Right ventricle myocardium inferior (tissue), 1 donor: ENCODE results near the gene ARL5B. TPM values are rescaled to one million over a fixed set of nuclear protein-coding genes. Genes with fewer than 3 reads are reported as not detected.

Experiments used
- ATAC-seq: fragments of 200-7000 bp; cut with Tn5 transposase; one replicate; pipeline ENCODE4 v1.9.1; 2020; ENCODE audit warnings: mild to moderate bottlenecking, moderate library complexity
- DNase-seq: peaks from one replicate; pipeline ENCODE4 v3.0.0; 2021; ENCODE audit errors: missing footprints
- intact Hi-C: fragments of 100-400 bp; cut with DNase I; formaldehyde crosslinking; loops from one replicate; pipeline ENCODE4 v1.11.0; 2022
- total RNA-seq: library from RNA; stranded (reverse); fragmentation: NEBNext Ultra II Directional; extraction: Animal tissue kit (Norgen Biotek cat#: 25700); gene quantifications from one replicate; pipeline ENCODE4 v1.2.1, GENCODE V29; 2021
- donor health status: DM: no; HTN: yes; CAD: no; lungs with severe emphysema.

The ARL5B gene
- total RNA-seq, 1 donor from 2014 or later: 6.2 TPM

- ATAC-seq (peak; percentile 98), DNase-seq (peak; percentile 93)
- intact Hi-C loops: loop anchor here (10.0 kb wide), 1 partner anchor 307 kb away; no protein-coding TSS in a partner anchor
Measured at GRCh38 chr10:18651324-18652007, 7.8 kb upstream of the ARL5B start, which contains the start of gene NSUN6. Gene NSUN6 (minus strand): TSS chr10:18651587. CDS start chr10:18651203, 384 bp downstream.

DNA sequence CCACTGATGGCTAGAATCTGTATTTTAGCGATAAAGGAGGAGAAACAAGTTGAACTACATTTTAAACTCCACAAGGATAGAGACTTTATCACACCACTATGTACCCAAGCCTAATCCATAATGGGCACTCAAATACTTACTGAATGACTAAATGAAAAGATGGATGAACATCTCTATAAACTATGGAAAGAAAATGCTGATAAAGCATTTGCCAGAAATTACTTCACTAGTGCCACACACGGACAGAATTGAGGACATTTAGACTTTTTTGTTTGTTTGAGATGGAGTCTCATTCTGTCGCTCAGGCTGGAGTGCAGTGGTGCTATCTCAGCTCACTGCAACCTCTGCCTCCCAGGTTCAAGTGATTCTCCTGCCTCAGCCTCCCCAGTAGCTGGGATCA lies 6.1 kb upstream of the ARL5B start:
- DNase-seq: no peak
- intact Hi-C loops: loop anchor here (10.0 kb wide), 1 partner anchor 308 kb away; no protein-coding TSS in a partner anchor
- ATAC-seq: no peak

DNA sequence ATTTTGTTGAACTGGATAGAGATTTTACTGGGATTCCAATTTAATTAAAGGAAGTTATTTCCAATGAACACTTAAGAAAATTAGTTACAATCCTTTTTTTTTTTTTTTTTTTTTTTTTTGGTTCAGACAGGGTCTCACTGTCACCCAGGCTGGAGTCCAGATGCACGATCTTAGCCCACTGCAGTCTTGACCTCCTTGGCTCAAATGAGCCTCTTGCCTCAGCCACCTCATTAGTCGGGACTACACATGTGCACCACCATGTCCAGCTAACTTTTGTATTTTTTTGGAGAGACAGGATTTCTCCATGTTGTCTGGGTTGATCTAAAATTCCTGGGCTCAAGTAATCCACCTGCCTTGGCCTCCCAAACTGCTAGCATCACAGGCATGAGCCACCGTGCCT lies 2.5 kb upstream of the ARL5B start:
- ATAC-seq (no peak), DNase-seq (no peak)
- intact Hi-C loops: loop anchor here (10.0 kb wide), 1 partner anchor 312 kb away; no protein-coding TSS in a partner anchor

DNA sequence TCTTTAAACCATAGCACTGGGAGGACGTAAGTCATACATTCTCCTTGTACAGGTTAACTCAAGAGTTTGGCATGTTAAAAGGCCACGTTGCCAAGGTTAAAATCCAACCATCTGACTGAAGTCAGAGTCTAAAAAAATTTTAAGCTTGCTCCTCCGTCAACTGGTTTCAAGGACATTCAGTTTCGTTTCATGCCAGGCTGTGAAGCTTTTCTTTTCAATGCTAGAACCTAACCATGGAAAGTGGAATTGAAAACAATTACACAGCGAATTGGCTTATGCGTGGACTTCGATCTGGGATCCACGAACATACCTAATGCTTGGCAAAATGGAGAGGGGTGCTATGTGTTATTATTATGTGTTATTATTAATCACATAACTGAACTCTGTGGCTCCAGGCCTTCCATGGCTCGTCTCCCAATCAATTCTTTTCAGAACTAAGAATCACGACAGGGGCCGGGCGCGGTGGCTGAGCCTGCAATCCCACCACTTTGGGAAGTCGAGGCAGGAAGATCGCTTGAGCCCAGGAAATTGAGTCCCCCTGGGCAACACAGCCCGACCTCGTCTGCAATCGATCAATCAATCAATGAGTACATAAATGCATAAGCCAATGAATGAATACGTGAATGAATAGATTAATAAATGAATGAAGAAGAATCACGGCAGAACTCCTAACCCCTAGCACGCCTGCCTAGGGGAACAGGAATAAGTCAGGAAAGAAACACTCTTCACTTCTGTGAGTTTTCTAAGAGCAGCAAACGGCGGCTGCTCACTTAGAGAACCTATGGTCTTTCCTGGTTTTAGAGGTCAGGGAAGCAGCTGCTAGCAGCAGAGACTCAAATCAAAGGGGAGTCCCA lies 733 bp upstream of the ARL5B start:
- intact Hi-C loops: loop anchor here (10.0 kb wide), 1 partner anchor 314 kb away; no protein-coding TSS in a partner anchor
- ATAC-seq: no peak

DNA sequence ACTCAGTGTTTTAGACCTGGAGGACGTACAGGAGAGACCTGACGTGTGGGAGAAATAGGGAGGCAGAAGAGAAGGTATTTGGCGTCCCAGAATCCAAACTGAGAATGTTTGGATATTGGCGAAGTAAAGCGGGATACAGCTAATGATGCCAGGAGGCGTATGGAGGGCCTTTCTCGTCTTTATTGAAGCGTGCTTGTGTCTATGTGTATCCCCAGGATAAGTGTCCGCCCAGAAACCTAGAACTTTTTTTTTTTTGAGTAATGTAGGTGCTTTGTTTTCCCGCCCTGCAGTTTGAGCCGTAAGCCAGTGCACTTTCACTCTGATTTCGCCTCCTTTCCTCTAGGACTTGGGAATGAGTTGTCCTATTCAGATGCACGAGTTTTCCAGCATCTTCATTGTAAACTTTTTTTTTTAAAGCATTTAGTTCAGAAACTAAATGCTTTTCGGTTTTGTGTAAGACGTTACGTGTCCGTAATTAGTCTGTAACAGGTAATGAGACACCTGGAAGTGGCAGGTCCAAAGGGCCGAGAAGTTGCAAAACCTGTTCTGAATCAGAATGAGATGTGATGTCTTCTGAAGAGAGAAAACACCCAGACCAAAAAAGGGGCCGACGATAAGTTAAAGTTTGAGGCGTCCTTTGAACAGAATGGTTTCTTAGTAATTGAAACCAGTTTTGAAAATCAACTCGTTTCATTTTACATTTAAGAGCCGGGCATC lies 746 bp downstream of the ARL5B start:
- DNase-seq (no peak), ATAC-seq (peak; percentile 0)
- intact Hi-C loops: loop anchor here (10.0 kb wide), 1 partner anchor 315 kb away; no protein-coding TSS in a partner anchor

More for the DNA sequence above, 733 bp upstream of the ARL5B start:
- no peak for DNase-seq

GRCh38 chr10:18660816-18661431 lies 1.7 kb downstream of the ARL5B start:
- intact Hi-C loops: no loop called here
- DNase-seq (no peak), ATAC-seq (no peak)

DNA sequence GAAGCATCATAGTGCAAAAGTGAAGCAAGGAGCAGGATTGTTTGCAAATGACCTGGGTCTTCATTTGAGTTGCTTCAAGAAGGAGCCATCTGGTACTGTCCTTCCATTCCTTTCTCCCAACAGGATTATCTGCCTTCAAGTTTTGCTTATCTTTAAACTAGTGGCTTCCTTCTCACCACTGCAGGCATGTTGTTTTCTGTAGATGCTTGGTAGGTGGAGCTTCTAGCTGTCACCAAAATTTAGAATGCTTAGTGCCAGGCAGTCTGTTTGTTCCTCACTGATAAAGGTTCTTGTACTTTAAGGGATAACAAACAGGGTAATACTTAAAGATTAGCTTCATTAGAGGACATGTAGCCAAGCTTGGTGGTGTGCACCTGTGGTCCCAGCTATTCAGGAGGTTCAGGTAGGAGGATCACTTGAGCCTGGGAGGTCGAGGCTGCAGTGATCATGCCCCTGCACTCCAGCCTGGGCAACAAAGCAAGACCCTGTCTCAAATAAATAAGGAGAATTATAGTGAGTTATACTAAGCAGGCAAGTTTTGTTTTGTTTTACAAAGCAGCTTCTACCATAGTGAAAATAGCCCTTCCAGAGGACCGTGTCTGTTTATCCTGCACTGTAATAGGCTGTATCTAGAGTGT lies 5.7 kb downstream of the ARL5B start:
- intact Hi-C loops: no loop called here
- no peak for DNase-seq
- ATAC-seq: no peak

DNA sequence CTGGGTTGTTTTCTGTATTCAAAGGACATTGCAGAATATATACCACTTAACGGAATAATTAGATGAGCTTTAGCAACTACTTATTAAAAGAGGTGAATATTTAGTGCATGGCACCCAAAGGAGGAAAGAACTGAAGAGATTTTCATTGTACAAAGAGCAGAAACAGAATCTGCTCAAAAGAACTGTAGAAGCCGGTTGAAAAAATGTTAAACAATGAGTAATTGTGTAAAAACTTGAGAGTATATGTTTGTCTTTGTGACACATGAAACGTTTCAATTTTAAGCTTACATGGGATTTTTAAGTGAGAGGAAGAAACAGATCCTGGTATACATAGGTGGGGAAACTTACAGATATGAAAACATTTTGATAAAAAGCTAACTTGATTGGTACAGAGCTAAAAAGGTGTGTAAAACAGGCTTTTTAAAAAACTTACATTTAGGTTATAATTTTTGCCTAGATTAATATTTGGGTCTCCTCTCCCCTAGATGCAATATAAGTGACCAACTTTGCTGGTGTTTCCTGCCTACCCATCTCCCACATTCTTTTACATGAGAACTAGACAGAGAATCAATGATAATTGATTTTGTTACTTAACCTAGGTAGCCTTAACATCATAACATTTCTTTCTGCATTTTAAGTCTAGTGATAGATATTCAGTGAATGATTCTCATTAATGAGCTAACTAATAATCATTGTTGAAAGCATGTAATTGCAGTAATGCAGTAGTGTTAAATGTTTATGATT lies 6.8 kb downstream of the ARL5B start:
- DNase-seq (no peak), ATAC-seq (no peak)
- intact Hi-C loops: no loop called here

GRCh38 chr10:18666810-18667209 lies 7.6 kb downstream of the ARL5B start:
- DNase-seq (no peak), ATAC-seq (no peak)
- intact Hi-C loops: no loop called here

DNA sequence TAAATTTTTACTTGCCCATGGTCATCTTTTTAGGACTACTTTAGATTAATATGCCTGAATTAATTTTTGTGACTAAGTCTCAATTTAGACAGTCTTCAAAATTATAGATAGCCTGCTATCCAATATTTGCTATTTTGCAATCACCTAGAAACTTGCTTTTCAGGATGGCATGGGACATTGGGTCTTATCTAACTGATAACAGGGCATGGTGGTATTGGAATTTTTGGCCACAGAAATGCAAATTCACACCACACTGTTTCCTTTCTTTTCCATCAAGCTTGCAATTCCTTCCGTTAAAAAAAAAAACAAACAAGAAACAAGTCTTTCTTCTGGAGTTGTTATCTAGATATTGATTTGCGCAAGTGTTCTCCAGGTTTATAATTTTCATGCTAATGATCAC lies 8.8 kb downstream of the ARL5B start:
- DNase-seq: no peak
- intact Hi-C loops: no loop called here
- ATAC-seq: no peak

- no peak for ATAC-seq
- intact Hi-C loops: no loop called here
- no peak for DNase-seq
Measured at GRCh38 chr10:18675086-18675801, 16.0 kb downstream of the ARL5B start.

DNA sequence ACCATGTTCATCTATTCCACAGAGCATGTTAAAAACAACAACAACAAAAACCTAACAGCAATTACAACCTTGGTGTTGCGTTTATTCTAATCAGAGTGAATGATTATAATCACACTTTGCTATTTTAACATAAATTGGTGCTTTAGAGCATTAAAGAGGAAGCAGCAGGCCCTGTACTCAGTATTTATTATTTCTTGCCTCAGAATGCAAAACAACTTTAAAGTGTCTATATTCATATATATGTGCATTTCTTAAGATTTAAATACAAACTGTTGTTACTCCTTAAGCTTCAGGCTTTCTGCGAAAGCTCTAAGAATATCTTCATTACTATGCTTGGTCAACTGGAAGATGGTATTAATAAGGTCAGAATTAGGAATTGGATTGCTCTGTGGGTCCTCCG lies 21.5 kb downstream of the ARL5B start:
- intact Hi-C loops: no loop called here
- no peak for ATAC-seq
- no peak for DNase-seq

DNA sequence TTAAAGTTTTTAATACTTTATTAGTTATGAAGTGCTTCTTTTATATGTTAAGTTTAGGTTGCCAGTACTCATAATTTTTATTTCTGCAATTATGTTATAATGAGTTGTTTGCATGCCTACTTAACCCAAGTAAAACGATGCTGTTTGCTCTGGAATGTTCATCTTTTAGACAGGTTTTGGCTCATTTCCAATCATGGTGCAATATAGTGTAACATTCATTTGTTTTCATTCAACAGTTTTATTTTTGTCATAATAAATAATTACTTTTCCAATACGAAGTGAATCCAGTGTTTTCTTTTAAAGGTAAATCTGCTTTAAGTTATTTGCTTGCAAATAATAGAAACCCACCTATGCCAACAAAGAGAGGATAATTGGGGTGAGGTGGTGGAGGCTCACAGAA lies 22.1 kb downstream of the ARL5B start:
- intact Hi-C loops: no loop called here
- DNase-seq (no peak), ATAC-seq (no peak)

DNA sequence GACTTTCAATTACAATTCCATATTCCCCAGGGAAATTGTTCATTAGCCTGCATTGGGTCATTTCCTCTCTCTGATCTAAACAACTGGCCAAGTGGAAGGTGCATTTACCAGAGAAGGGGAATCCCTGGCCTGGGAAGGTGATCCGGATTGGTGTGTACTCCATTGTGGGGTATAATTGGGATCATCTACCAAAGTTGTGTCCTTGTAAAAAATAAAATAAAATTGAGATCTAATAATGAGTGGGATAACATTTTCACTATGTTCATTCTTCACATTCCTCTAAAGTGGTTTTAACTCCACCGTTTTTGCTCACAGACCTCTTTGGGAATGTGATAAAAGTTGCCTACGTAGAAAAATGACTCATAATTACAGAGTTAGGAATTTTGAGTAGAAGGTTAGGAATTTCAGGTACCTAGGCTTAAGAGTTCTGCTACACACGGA lies 22.8 kb downstream of the ARL5B start:
- ATAC-seq (no peak), DNase-seq (no peak)
- intact Hi-C loops: no loop called here

- DNase-seq (no peak), ATAC-seq (no peak)
- intact Hi-C loops: no loop called here
Measured at GRCh38 chr10:18683427-18683826, 24.2 kb downstream of the ARL5B start.

GRCh38 chr10:18684416-18684815 lies 25.2 kb downstream of the ARL5B start:
- no peak for DNase-seq
- no peak for ATAC-seq
- intact Hi-C loops: loop anchor here (2.0 kb wide), 1 partner anchor 318 kb away; no protein-coding TSS in a partner anchor

- no peak for DNase-seq
- ATAC-seq: no peak
- intact Hi-C loops: loop anchor here (2.0 kb wide), 1 partner anchor 318 kb away; no protein-coding TSS in a partner anchor
Measured at GRCh38 chr10:18684953-18685352, 25.7 kb downstream of the ARL5B start.
